CD4-positive, alpha-beta T cell treated with Interleukin-6 at 100 ng/mL for 8 hours (primary cell): ENCODE results near the gene INAFM1.

ENCODE experiments used
- DNase-seq: peaks from one replicate; pipeline ENCODE4 v3.0.0-alpha.2; 2020; ENCODE audit warnings: mixed read lengths, low spot score

INAFM1 gene

DNA sequence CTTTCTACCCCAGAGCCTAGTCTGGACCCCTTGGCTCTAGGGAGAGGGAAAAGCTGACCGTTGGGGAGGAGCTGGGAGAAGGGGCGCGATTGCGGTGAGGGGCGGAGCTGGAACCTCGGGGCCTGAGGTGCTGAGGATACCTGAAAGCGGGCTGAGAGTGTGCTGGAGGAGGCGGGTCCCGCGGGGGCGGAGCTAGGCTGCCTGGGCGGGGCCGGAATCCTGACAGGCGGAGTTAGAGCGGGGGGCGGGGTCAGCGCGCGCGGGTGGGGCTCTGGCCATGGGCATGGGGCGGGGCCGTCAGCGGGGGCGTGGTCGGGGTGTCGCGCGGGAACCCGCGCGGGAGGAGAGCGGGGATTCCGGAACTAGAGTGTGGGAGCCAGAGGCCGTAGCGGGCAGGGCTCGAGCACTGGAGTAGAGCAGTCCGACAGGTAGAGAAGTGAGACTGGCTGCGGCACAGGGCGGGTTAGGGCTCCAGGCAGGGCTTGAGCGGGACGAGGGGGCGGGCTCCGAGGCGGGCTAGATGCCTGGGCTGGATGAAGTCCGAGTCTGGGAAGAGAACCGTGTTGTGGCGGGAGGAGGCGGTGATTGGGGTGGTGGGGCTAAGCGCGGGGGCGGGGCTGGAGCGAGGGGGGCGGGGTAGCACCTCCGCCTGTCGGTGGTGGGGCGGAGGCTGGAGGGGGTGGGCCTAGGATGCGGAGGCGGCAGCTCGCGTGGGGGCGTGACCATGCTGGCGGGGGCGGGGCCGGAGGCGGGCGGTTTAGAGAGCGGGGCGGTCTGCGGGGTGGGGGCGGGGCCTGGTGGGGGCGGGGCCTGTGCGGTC, at the start of gene INAFM1:
INAFM1 (plus strand) TSS at position 815 of the 820 bp plus-strand sequence. CDS start 35 bp downstream, outside the sequence.
- peak; percentile 98 for DNase-seq

DNA sequence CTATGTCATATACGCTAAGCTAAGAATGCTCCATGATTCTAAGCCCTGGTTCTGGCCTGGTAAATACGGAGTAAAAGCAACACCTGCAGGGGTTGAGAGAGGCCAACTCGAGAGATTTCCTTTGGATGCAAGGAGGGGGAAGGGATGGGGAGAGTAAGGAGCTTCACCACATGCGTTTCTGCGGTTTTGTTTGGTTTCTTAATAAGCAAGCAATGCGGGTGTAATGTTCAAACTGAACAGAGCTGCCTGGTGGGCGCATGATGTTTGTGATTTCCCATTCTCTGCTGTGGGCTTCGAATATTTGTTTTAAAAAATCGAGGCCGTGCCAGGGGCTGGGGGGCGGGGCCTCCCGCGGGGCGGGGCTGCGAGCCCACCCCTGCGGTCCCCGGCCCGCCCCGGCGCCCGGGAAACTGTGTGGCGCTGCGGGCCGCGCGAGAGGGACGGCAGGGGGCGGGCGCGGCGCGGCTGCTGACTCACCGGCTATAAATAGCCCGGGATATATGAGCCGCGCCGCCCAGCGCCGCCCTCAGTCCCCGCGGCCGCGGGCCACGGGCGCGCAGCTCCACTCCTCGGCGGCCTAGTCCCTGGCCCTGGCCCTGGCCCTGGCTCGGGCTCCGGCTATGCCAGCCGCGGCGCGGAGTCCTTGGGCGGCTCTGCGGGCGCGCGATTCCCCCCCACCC, 48.8 kb upstream of the INAFM1 start:
- peak; percentile 79 for DNase-seq

DNA sequence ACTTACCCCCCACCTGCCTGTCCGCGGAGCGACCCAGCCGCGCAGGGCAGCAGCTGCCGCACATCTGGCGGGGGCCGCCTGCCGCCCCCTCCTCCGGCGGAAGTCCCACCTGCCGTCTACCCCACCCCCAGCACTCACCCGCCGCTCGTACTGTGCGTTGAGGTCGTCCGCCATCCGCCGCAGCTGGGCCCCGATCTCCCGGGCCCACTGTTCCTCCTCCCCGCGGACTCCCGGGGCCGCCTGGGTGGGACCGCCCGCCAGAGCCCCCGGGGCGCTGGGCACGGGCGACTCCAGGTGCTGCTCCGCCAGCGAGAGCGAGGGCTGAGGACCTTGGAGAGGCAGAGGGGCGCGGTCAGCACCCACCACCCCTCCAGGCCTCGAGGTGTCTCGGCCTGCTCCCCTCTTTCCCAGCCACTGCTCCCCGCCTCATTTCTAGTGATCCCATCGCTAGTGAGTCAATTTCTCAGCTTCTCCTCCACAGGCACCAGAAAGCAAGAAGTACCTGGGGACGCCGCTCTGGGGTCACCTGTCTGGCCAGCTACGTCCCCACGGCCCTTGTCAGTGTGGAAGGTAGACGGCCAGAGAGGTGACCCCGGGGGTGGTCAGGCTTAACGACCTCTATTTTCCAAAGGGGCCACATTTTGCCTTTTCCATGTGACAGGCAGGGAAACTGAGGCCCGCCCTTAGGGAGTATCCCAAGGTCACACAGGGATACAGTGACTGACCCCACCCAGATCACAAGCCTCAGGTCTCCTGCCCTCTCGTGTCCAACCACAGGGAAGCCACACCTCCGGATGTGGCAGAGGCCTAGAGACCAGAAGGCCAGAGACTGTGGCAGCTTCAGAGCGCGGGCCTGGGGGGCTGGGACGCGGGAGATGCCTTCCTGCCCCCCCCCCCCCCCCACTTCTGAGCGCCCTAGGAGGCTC, 48.0 kb upstream of the INAFM1 start:
- peak; percentile 44 for DNase-seq

DNA sequence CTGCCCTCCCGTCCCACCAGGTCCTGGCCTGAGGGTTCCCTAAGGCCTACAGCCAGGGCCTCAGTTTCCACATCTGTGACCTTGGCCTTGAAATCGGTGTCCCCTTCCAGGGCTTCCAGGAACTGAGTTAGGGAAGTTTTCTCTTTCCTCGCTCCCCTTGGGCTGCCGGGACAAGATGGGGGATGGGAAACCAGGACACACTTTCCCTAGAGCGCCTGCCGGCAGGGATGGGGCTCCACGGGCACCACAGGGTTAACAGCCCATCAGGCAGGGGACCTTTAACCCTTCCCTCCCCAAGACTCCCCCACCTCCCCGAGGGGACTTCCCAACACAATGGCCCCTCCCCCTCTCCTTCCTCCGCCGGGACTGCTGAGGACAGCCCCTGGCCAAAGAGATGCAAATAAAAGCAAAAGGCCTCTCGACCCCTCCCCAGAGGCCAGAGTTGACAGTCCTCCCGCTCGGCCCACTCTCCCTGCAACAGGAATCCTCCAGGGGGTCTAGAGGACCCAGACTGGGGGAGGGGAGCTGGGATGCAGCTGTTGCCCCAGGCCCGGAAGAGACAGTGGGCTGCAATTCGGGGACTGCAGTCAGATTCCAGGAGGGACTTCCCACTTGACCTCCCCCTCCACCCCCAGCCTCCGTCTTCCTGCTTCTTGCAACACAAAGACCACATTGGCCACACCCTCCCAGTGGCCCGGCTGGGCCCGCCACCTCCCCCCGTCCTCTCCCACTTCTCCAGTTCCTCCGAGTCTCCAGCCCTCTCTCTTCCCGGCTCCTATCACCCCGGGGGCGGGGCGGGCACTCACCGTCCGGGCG, 47.1 kb upstream of the INAFM1 start:
- DNase-seq, result peak; percentile 45

- DNase-seq, result peak; percentile 44
Measured at GRCh38 chr19:47228168-47228936, 46.3 kb upstream of the INAFM1 start.

DNA sequence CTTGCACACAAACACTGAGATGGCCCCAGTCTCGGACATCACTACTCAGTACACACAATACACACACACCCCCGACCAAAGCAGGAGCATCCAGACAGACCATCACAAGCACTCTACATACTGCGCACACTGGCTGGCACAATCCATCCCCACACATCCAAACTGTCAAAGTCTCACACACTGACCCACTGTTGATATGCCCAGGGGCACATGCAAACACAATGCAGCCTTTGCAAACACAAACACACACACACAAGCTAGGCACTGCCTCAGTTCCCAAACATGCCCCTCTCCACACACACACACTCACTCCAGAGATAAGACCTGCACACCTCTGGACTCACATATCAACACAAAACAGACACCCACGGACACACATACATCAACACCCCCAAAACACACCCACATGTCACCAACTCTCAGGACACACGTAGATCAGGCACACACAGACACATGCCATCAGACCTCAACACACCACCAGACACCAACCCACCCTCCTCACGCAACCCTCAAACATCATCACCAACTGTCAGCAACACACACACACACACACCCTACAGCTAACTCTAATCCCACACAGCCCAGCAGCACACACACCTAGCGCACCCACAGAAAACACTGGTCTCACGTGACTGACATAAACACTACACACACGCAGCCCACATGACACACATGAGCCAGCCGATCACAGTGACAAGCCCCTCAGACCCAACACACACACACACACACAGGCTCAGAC, 45.6 kb upstream of the INAFM1 start:
- DNase-seq, result peak; percentile 42

GRCh38 chr19:47229676-47230053, 45.0 kb upstream of the INAFM1 start:
- no peak for DNase-seq

DNA sequence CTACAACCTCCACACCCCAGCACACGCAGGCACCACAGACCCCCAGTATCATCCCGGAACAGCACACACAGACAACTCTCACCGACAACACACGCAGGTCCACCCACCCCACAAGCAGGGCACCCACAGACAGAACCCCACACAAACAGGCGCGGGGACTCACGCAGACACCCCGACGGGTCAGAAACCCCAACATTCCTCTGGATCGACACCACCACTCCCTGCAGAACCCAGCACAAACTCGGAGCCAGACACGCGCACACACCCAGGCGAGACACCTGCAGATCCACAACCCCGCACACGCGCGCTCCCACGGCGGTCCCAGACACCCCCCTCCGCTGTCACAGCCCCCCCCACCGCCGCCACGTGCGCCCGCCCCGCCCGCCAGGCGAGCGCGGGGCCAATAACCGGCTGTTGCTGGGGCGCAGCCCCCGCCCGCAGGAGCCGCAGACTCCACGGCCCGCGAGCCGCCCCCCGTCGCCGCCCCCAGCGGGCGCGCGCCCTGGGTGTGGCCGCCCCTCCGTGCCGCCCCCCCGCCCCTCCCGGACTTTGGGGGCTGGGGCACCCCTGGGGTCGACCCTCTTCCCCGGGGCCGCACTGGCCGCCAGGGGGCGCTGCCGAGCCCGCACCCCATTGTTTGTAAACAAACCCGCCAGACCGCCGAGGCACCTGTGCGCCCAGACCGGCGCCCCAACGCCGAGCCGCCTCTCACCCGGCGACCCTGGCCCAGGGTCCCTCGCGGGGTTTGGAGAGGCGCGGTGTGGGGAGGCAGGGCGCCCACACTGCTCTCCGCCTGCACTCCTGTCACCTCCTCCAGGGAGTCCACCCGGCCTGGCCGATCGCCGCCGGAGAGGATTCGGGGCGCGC, 44.4 kb upstream of the INAFM1 start:
- peak; percentile 70 for DNase-seq

DNA sequence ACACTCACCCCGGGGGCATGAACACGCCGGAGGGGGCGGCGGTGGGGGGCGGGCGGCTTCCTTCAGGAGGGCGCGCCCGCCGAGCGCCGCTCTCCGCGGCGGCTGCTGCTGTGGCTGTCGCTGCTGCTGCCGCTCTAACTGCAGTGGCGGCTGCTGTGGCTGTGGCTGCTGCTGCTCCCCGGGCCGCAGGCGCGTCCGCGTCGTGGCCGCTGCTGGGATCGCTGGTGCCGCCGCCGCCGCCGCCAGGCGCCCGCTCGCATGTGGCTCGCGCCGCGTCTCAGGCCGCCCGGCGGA, 43.8 kb upstream of the INAFM1 start, which contains the start of gene BBC3:
BBC3 (minus strand) TSS at position 279 of the 294 bp plus-strand sequence. CDS start 2,768 bp downstream, outside the sequence.
- DNase-seq, result no peak

DNA sequence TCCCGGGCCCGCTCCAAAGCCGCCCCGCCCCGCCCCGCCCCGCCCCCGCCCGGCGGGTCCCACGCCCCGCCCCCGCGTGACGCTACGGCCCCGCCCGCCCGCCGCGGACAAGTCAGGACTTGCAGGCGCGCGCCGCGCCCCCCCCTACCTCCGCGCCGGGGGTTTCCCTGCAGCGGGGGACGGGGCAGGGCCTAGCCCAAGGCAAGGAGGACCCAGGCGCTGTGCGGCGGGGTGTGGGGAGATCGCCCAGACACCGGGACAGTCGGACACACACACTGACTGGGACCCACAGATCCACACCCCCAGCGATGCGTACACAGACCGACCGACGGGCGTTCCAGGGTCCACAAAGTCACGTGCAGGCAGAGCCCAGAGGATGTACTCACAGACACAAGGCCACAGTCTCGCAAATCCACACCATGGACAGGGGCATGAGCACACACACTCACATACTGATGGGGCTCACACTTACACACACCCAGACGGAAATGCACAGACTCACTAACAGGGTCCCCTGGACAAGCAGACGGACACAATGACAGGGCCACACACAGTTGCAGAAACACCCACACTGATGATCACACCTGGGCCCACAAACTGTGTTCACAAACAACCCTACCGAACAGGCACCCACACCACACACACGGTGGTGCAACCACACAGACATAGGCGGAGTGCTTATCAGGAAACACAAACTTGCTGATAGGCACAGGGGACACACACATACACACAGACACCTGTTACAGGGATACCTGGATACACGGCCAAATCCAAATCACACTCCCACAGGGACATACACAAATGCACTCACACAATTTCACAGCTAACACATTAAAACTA, 43.2 kb upstream of the INAFM1 start:
- DNase-seq, result peak; percentile 91

- DNase-seq, result no peak
Measured at GRCh38 chr19:47232422-47233211, 42.1 kb upstream of the INAFM1 start.

DNA sequence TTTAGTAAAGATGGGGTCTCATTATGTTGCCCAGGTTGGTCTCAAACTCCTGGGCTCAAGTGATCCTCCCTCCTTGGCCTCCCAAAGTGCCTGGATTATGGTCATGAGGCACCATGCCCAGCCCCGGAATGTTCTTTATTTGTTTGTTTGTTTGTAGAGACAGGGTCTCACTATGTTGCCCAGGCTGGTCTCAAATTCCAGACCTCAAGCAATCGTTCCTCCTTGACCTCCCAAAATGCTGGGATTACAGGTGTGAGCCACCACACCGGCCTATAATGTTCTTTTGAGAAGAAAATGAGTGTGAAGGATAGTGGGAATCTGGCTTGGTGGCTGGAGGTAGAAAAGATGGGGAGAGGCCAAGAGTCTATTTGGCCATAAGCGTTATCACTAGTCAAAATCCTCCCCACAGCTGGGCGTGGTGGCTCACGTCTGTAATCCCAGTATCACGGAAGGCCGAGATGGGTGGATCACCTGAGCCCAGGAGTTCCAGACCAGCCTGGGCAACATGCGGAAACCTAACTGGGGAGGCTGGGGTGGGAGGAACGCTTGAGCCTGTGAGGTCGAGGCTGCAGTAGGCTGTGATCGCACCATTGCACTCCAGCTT, 38.5 kb upstream of the INAFM1 start:
- DNase-seq, result no peak

DNA sequence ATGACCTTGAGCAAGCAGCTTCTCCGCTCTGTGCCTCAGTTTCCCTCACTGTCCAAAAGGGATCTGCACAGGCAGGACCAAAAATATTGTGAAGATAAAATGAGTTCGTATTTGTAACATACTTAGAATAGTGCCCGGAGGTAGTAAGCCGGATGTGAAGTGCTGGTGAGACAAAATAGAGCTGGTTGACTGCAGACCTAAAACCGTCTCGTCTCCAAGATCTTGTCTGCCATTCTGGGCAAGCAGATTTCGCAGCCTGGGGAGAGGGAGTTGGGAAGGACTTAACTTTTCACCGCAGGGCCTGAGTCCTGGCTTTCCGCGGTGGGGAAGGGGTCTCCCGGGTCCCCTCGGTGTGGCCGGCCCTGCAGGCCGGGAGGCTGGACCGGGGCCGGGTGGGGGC, 35.5 kb upstream of the INAFM1 start:
- no peak for DNase-seq

- DNase-seq, result peak; percentile 59
Measured at GRCh38 chr19:47239610-47240296, 34.9 kb upstream of the INAFM1 start.

- no peak for DNase-seq
Measured at GRCh38 chr19:47240556-47240955, 34.1 kb upstream of the INAFM1 start.
